ENCODE data around the gene CAPS. TPM values are rescaled to one million over a fixed set of nuclear protein-coding genes. Genes with fewer than 3 reads are reported as not detected.
A peak's percentile ranks its signal among the peaks of the same experiment; 100 is the strongest.

CAPS gene
- total RNA-seq, 4 donors from 2014 or later, result 24.6 to 57.3 (median 38.0) TPM

- intact Hi-C loops (cut with DNase I; ENCODE audit: low total_unique reads) (no loop called here), in situ Hi-C loops (cut with MboI; ENCODE audit: low pct_ligation_motif_present in 1 of 4, low pct_unique_long_range_greater_than_20kb in 1 of 4, low sequenced_read_pairs in 3 of 4) (no loop called here)
These were observed 10.3 kb upstream of the CAPS start, which contains the start of gene NDUFA11 for GRCh38 chr19:5903624-5904351. NDUFA11 (minus strand) TSS chr19:5903790; CDS start chr19:5903708, 82 bp downstream.

GRCh38 chr19:5904352-5905113, 9.5 kb upstream of the CAPS start, which contains the start of gene VMAC:
VMAC (plus strand) TSS chr19:5904872; CDS start chr19:5904891, 19 bp downstream.
- Histone ChIP-seq H3K9me3 (no peaks in the 10 kb centered on the region), H3K36me3 (no peaks in the 10 kb centered on the region), H3K27me3 (no peaks in the 10 kb centered on the region), H3K4me3 (peak within 1 kb of the TSS; percentile 52 to 86 (median 82)), H3K4me1 (peaks cover 11 to 21% (median 21%) of the 10 kb centered on the region in 4 donors), H3K27ac (peak within 1 kb of the TSS; percentile 84 to 93 (median 88))
- WGBS, 2 donors (ENCODE audit: low coverage in 1 of 2), result 0% methylated on average over 35 of the region's 61 CpGs; no CpG with 5 or more reads in 1 of the 2 donors
- intact Hi-C loops (cut with DNase I; ENCODE audit: low total_unique reads) (no loop called here), in situ Hi-C loops (cut with MboI; ENCODE audit: low pct_ligation_motif_present in 1 of 4, low pct_unique_long_range_greater_than_20kb in 1 of 4, low sequenced_read_pairs in 3 of 4) (no loop called here)
- TF ChIP-seq POLR2A (IDR thresholded peaks at IDR 0.05) (peak; percentile 66), POLR2AphosphoS5 (IDR thresholded peaks at IDR 0.05) (peak; percentile 75 to 84 (median 82)), CTCF (IDR thresholded peaks at IDR 0.05) (peak in 1 of 5 experiments; percentile 15), EP300 (IDR thresholded peaks at IDR 0.05; ENCODE audit: low read depth) (no peak)
- DNase-seq, result peak; percentile 100

More at GRCh38 chr19:5903624-5904351, 10.3 kb upstream of the CAPS start, which contains the start of gene NDUFA11:
- 0% methylated on average over 48 of the region's 57 CpGs; no CpG with 5 or more reads in 1 of the 2 donors for WGBS, 2 donors (ENCODE audit: low coverage in 1 of 2)
- peak; percentile 99 for DNase-seq
- Histone ChIP-seq H3K9me3 (no peaks in the 10 kb centered on the region), H3K27me3 (no peaks in the 10 kb centered on the region), H3K36me3 (no peaks in the 10 kb centered on the region), H3K4me3 (peak within 1 kb of the TSS; percentile 52 to 86 (median 82)), H3K27ac (peak within 1 kb of the TSS; percentile 84 to 93 (median 88)), H3K4me1 (peaks cover 11 to 21% (median 21%) of the 10 kb centered on the region in 4 donors)
- peak; percentile 64 for TF ChIP-seq POLR2A (IDR thresholded peaks at IDR 0.05)
- TF ChIP-seq POLR2AphosphoS5 (IDR thresholded peaks at IDR 0.05), result peak; percentile 83 to 90 (median 85)
- TF ChIP-seq CTCF (IDR thresholded peaks at IDR 0.05), result peak in 2 of 5 experiments; percentile 15 to 19
- no peak for TF ChIP-seq EP300 (IDR thresholded peaks at IDR 0.05; ENCODE audit: low read depth)

DNA sequence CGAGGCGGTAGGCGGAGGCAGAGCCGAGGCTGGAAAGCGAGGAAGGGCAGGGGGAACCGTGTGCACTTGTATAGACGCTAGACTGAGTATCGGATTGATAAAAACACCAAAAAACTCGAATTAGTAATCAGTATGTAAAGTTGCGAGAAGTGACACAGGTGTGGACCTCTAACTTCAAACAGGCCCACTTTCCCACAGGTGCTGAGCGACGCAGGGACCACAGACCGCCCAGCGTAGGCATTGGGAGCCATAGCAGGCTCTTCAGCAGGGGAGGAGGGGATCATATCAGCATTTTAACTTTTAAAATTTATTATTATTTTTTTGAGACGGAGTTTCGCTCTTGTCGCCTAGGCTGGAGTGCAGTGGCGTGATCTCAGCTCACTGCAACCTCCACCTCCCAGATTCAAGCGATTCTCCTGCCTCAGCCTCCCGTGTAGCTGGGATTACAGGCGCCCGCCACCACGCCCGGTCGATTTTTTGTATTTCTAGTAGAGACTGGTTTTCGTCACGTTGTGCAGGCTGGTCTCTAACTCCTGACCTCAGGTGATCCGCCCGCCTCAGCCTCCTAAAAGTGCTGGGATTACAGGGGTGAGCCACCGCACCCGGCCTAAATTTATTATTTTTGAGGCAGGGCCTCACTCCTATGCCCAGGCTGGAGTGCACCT, 8.8 kb upstream of the CAPS start:
- H3K27ac ChIP-seq, result peak overlapping the region; percentile 80 to 93 (median 88)
- no peaks in the 10 kb centered on the region for H3K27me3 ChIP-seq
- in situ Hi-C loops (cut with MboI; ENCODE audit: low pct_ligation_motif_present in 1 of 4, low pct_unique_long_range_greater_than_20kb in 1 of 4, low sequenced_read_pairs in 3 of 4), result no loop called here
- H3K36me3 ChIP-seq, result no peaks in the 10 kb centered on the region
- no peaks in the 10 kb centered on the region for H3K9me3 ChIP-seq
- peak overlapping the region; percentile 33 to 86 (median 82) for H3K4me3 ChIP-seq
- peaks cover 11 to 21% (median 21%) of the 10 kb centered on the region in 4 donors for H3K4me1 ChIP-seq
- 42 to 71% methylated on average over 12 to 31 of the region's 31 CpGs for WGBS, 2 donors (ENCODE audit: low coverage in 1 of 2)
- DNase-seq, result no peak
- TF ChIP-seq POLR2A (IDR thresholded peaks at IDR 0.05), result no peak
- no peak for TF ChIP-seq POLR2AphosphoS5 (IDR thresholded peaks at IDR 0.05)
- TF ChIP-seq EP300 (IDR thresholded peaks at IDR 0.05; ENCODE audit: low read depth), result no peak
- TF ChIP-seq CTCF (IDR thresholded peaks at IDR 0.05), result no peak
- intact Hi-C loops (cut with DNase I; ENCODE audit: low total_unique reads), result no loop called here
